Midbrain (tissue), 1 donor: ENCODE results near the gene NUDT7.

Experiments used
- DNase-seq: peaks from one replicate; lab custom pipeline; 2025; lab: John Stamatoyannopoulos, UW

Gene NUDT7

DNA sequence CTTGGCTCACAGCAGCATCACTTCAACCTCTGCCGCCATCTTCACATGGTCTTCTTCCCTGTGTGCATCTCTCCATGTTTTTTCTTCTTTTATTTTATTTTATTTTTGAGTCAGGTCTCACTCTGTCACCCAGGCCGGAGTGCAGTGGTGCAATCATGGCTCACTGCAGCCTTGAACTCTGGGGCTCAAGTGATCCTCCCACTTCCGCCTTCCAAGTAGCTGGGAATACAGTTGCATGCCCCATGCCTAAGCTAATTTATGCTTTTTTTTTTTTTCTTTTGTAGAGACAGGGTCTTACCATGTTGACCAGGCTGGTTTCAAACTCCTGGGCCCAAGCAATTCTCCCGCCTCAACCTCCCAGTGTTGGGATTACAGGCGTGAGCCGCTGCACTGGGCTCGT is 1.9 kb downstream of the NUDT7 start:
- no peak for DNase-seq

DNA sequence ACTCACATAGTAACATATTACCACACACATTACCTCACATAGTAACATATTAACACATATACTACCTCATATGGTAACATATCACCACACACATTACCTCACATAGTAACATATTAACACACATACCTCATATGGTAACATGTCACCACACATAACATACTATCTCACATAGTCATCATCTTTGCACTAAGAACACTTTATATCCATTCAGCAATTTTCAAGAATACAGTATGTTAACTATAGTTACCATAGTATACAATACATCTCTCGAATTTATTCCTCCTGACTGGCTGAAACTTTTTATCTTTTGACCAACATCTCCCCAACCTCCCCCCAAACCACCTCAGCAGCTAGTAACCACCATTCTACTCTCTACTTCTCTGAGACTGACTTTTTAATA is 7.6 kb downstream of the NUDT7 start:
- no peak for DNase-seq

GRCh38 chr16:77732241-77732946 is 10.1 kb downstream of the NUDT7 start:
- no peak for DNase-seq

- DNase-seq = no peak
Measured at GRCh38 chr16:77736879-77737278, 14.6 kb downstream of the NUDT7 start.

GRCh38 chr16:77738706-77739558 is 16.6 kb downstream of the NUDT7 start:
- DNase-seq = no peak

- DNase-seq = no peak
Measured at GRCh38 chr16:77739559-77739892, 17.2 kb downstream of the NUDT7 start.

- no peak for DNase-seq
Measured at GRCh38 chr16:77744141-77744540, 21.8 kb downstream of the NUDT7 start.

- DNase-seq = no peak
Measured at GRCh38 chr16:77745972-77746371, 23.7 kb downstream of the NUDT7 start.

GRCh38 chr16:77748421-77749005 is 26.2 kb downstream of the NUDT7 start:
- no peak for DNase-seq

DNA sequence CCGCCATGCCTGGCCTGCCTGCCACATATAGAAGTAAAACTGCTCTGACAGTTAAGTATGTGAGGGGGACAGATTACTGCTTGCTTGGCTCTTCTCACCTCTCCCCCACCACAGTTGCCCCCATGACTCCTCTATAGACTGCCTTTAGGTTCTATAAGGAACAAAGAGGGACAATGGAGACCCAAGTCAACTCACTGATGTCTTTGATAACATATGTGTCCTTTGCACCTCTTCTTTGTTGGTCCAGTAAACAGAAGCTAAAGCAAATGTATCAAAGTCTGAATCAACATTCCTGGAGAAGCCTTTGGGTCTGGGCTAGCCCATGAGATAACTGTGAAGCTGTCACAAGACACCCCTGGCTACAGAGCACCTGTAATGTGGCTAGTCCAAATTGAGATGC is 27.1 kb downstream of the NUDT7 start:
- DNase-seq = no peak

DNA sequence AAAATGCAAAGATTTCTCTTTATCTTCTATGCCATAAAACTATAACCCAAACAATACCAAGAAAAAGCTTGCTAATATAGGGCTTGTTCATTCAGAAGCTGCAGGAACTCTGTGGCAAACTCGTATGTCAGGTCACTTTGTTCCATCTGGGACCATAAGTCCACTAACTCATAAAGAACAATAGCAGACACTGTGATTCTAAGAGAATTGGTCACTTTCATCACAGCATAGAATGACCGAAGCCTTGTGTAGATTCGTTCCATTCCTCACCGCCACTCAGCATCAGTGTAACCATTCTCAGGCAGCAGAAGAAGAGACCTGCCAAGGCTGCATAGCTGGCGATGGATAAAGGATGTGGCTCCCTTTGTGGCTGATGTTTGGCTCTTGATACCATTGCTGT is 35.7 kb downstream of the NUDT7 start:
- no peak for DNase-seq

GRCh38 chr16:77758508-77758907 is 36.2 kb downstream of the NUDT7 start:
- no peak for DNase-seq

DNA sequence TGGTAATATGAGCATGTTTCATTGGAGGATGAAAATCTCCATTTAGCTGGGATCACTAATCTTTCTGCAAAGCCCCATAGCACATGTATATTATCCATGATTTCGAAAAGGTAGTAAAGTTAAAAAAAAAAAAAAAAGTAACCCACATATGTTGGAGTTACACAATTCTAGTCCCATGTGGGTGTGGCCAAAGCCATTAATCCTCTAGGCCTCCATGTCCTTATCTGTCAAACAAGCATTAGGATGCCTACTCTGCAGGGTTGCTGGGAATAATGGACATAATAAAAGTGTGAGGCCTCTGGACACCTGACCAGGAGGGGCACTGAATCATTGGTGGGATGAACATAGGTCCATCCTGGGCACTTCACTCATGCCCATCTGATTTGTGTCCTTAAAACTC is 36.9 kb downstream of the NUDT7 start:
- no peak for DNase-seq

DNA sequence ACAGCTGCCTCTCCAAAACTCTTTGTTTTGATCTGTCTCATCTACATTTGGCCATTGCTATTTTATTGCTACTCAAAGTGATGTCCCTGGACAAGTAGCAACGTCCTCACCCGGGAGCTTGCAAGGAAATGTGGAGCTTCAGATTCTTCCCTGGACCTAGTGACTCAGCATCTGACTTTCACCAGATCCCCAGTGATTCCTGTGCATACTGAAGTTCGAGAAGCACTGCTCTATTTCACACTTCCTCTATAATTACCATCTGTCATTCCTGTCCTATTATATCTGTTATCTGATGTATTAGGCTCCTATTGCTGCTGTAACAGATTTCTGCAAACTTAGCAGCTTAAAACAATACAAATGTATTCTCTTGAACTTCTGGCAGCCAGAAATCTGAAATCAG is 37.5 kb downstream of the NUDT7 start:
- DNase-seq = no peak

DNA sequence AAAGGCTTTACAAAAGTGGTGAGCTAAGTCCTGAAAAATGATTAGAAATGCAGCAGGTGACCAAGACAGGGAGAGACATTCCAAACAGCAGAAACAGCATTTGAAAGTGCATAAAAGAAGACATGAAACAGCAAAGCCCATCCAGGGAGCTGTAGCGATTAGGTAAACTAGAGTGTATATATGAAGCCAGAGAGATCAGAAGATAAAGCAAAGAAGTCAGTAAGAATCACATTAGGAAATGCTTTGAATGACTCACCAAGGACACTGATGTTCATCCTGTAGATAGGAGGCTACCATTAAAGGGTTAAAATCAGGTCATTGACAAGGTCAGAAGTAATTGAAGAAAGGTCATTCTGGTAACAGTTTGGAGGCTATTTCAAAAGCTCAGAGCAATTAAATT is 38.5 kb downstream of the NUDT7 start:
- no peak for DNase-seq

DNA sequence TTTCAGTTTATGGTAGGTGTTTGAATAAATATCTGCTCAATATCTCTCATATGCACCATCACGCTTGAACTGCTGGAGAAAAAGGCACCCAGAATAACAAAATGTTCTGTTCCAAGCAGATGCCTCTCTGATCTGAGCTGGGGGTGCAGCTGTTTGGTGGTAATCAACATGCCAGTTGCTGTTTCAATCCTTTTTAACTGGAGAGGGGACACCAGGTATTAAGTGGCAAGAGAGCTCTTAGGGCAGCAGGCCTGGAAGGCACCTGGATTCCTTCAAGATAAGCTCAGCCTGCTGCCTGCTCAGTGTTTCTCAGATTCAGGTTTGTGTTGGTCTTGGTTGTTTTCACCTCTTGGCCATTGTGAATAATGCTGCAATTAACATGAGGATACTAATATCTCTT is 38.9 kb downstream of the NUDT7 start:
- no peak for DNase-seq

- DNase-seq = no peak
Measured at GRCh38 chr16:77762262-77762661, 39.9 kb downstream of the NUDT7 start.

DNA sequence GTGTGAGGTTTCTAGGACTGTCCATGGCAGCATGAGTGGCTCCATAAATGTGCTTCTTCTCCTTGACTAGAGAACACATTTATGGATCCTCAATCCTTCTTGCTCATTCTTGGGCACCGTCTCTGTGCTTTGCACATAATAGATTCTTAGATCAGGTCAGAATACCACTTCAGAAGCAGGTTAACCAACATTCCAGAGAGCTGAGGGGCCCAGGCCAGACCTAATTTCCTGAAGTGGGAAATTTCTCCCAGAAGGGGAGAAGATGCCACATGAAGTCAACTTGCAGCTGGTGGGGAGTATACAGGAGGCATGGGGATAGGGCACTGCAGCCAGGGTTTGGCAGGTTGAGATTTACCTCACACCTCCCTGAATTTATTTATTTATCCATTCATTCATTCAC is 41.7 kb downstream of the NUDT7 start:
- DNase-seq = no peak

GRCh38 chr16:77767211-77767610 is 44.9 kb downstream of the NUDT7 start:
- DNase-seq = no peak

DNA sequence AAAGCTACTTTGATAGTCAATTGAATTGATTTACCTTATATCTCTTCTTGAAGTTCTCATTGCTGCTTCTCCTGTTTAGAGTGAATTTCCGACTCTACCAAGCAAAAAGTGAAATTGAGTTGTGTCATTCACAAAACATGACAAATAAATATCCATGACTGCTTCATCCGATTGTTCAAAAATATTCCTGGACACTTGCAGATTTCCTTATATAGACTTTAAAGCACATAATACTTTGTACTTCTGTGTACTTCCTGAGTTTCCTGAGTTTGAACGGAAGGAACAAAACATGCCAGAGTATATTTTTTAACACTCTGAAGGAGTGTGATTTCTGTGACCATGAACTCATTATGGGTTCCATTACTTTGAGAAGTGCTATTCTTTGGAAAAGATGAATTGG is 45.5 kb downstream of the NUDT7 start:
- DNase-seq = no peak

- no peak for DNase-seq
Measured at GRCh38 chr16:77775911-77776909, 53.9 kb downstream of the NUDT7 start.

DNA sequence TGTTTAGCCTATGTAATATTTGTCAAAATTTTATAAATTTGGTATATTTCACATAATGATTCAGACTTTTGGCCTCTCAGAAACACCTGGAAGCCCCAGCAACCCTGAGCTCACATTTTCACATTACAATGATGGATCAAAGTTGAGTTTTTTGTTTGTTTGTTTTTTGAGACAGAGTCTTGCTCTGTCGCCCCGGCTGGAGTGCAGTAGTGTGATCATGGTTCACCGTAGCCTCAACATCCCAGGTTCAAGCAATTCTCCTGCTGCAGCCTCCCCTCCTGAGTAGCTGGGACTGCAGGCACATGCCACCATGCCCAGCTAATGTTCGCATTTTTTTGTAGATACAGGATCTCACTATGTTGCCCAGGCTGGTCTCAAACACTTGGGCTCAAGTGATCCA is 55.4 kb downstream of the NUDT7 start:
- no peak for DNase-seq
